Measurements from ENCODE around the gene ZNF30. TPM values are rescaled to one million over a fixed set of nuclear protein-coding genes. Genes with fewer than 3 reads are reported as not detected.
A peak's percentile ranks its signal among the peaks of the same experiment; 100 is the strongest.

ZNF30 gene
- total RNA-seq, 4 donors from 2014 or later, result 0.26 to 7.1 (median 2.8) TPM

DNA sequence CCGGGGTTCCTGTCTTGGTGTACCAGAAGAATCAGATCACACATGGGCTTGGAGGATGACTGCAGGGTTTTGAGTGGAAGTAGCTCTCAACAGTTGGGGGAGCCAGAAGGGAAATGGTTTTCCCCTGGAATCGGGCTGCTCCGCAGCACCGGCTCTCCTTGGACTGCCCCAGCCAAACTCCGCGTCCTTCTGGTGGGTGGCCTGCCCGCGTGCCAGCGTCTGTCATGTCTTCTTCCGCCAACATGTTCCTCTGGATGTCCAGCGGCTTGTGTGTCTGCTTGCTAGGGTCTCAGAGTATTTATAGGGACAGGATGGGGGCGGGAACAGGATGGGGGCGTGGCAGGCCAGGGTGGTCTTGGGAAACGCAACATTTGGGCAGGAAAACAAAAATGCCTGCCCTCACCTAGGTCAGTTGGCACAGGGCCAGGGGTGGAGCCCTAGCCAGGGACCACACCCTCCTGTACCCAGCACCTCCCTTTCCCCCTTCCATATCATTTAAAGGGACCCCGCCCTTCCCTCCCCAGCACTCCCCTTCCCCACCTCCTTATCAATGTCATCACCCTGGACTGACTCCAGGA lies 1.3 kb upstream of the ZNF30 start:
- Histone ChIP-seq H3K4me3 (no peak overlapping the region), H3K27ac (no peak overlapping the region), H3K9me3 (no peaks in the 10 kb centered on the region), H3K4me1 (peaks cover 0 to 4% of the 10 kb centered on the region in 2 donors), H3K27me3 (no peaks in the 10 kb centered on the region), H3K36me3 (no peaks in the 10 kb centered on the region)
- no peak for DNase-seq
- intact Hi-C loops (cut with DNase I; ENCODE audit: low total_unique reads), result no loop called here
- TF ChIP-seq, protein P1, sequence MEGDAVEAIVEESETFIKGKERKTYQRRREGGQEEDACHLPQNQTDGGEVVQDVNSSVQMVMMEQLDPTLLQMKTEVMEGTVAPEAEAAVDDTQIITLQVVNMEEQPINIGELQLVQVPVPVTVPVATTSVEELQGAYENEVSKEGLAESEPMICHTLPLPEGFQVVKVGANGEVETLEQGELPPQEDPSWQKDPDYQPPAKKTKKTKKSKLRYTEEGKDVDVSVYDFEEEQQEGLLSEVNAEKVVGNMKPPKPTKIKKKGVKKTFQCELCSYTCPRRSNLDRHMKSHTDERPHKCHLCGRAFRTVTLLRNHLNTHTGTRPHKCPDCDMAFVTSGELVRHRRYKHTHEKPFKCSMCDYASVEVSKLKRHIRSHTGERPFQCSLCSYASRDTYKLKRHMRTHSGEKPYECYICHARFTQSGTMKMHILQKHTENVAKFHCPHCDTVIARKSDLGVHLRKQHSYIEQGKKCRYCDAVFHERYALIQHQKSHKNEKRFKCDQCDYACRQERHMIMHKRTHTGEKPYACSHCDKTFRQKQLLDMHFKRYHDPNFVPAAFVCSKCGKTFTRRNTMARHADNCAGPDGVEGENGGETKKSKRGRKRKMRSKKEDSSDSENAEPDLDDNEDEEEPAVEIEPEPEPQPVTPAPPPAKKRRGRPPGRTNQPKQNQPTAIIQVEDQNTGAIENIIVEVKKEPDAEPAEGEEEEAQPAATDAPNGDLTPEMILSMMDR (IDR thresholded peaks at IDR 0.05), result no peak

GRCh38 chr19:34926361-34926684 lies 380 bp upstream of the ZNF30 start:
- peak overlapping the region in 1 of 2 donors; percentile 64 for H3K4me3 ChIP-seq

GRCh38 chr19:34932494-34932893 lies 5.8 kb downstream of the ZNF30 start:
- H3K27ac ChIP-seq, result no peak overlapping the region
- H3K9me3 ChIP-seq, result no peaks in the 10 kb centered on the region
- intact Hi-C loops (cut with DNase I; ENCODE audit: low total_unique reads), result no loop called here
- H3K4me3 ChIP-seq, result no peak overlapping the region
- peaks cover 0 to 4% of the 10 kb centered on the region in 2 donors for H3K4me1 ChIP-seq
- DNase-seq, result no peak
- H3K36me3 ChIP-seq, result no peaks in the 10 kb centered on the region
- TF ChIP-seq POLR2A (IDR thresholded peaks at IDR 0.05), result no peak
- TF ChIP-seq, protein P1 (IDR thresholded peaks at IDR 0.05), result no peak
- H3K27me3 ChIP-seq, result no peaks in the 10 kb centered on the region

More at GRCh38 chr19:34926361-34926684, 380 bp upstream of the ZNF30 start:
- H3K27ac ChIP-seq, result peak overlapping the region; percentile 42 to 73
- TF ChIP-seq POLR2A (IDR thresholded peaks at IDR 0.05), result no peak
- TF ChIP-seq, protein P1 (IDR thresholded peaks at IDR 0.05), result no peak
- intact Hi-C loops (cut with DNase I; ENCODE audit: low total_unique reads), result no loop called here
- no peak for DNase-seq
- H3K9me3 ChIP-seq, result no peaks in the 10 kb centered on the region
- H3K27me3 ChIP-seq, result no peaks in the 10 kb centered on the region
- no peaks in the 10 kb centered on the region for H3K36me3 ChIP-seq
- H3K4me1 ChIP-seq, result peaks cover 0 to 4% of the 10 kb centered on the region in 2 donors

- DNase-seq, result no peak
- H3K27me3 ChIP-seq, result no peaks in the 10 kb centered on the region
- H3K9me3 ChIP-seq, result no peaks in the 10 kb centered on the region
- TF ChIP-seq POLR2A (IDR thresholded peaks at IDR 0.05), result no peak
- TF ChIP-seq, protein P1 (IDR thresholded peaks at IDR 0.05), result no peak
- no peaks in the 10 kb centered on the region for H3K4me1 ChIP-seq
- H3K36me3 ChIP-seq, result no peaks in the 10 kb centered on the region
- intact Hi-C loops (cut with DNase I; ENCODE audit: low total_unique reads), result no loop called here
- no peak overlapping the region for H3K27ac ChIP-seq
- H3K4me3 ChIP-seq, result no peak overlapping the region
Measured at GRCh38 chr19:34936184-34936583, 9.5 kb downstream of the ZNF30 start.

DNA sequence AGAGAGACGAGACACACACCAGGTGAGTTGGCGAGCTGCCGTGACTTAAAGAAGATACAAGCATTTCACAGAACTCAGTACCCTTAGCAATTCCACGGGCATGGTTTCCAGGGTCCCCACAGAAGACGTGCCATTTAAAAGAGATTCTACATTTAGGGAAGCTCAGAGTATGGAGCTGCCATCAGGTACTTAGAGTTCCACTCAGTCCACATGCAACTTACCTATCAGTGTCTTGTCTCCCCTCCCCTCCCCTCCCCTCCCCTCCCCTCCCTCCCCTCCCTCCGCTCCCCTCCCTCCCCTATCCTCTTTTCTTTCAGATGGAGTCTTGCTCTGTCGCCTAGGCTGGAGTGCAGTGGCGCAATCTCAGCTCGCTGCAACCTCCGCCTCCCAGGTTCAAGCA lies 12.2 kb downstream of the ZNF30 start:
- intact Hi-C loops (cut with DNase I; ENCODE audit: low total_unique reads), result no loop called here
- Histone ChIP-seq H3K27ac (no peak overlapping the region), H3K4me1 (no peaks in the 10 kb centered on the region), H3K27me3 (no peaks in the 10 kb centered on the region), H3K9me3 (no peaks in the 10 kb centered on the region), H3K4me3 (no peak overlapping the region), H3K36me3 (no peaks in the 10 kb centered on the region)
- DNase-seq, result no peak
- TF ChIP-seq POLR2A (IDR thresholded peaks at IDR 0.05), result no peak
- TF ChIP-seq, protein P1 (IDR thresholded peaks at IDR 0.05), result no peak

All from uterus (tissue), 4 donors.